ENCODE data around the gene STON1. TPM values are rescaled to one million over a fixed set of nuclear protein-coding genes. Genes with fewer than 3 reads are reported as not detected.
"Not testable (repeated sequence)": the region's sequence is repeated elsewhere in the genome, so short reads cannot be mapped to it uniquely, and the experiment has no call there.

Gene STON1
- total RNA-seq, 1 donor from 2014 or later = 33.4 TPM

- Histone ChIP-seq H3K36me3 (peaks cover 10% of the 10 kb centered on the region), H3K4me1 (no peaks in the 10 kb centered on the region), H3K27ac (no peak overlapping the region), H3K27me3 (ENCODE audit: low read depth) (no peaks in the 10 kb centered on the region), H3K9me3 (no peaks in the 10 kb centered on the region), H3K4me3 (no peak overlapping the region)
- intact Hi-C loops (cut with DNase I) = no loop called here
- no peak for ATAC-seq
- TF ChIP-seq, protein P1, sequence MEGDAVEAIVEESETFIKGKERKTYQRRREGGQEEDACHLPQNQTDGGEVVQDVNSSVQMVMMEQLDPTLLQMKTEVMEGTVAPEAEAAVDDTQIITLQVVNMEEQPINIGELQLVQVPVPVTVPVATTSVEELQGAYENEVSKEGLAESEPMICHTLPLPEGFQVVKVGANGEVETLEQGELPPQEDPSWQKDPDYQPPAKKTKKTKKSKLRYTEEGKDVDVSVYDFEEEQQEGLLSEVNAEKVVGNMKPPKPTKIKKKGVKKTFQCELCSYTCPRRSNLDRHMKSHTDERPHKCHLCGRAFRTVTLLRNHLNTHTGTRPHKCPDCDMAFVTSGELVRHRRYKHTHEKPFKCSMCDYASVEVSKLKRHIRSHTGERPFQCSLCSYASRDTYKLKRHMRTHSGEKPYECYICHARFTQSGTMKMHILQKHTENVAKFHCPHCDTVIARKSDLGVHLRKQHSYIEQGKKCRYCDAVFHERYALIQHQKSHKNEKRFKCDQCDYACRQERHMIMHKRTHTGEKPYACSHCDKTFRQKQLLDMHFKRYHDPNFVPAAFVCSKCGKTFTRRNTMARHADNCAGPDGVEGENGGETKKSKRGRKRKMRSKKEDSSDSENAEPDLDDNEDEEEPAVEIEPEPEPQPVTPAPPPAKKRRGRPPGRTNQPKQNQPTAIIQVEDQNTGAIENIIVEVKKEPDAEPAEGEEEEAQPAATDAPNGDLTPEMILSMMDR (IDR thresholded peaks at IDR 0.05) = no peak
- DNase-seq = no peak
Observed at GRCh38 chr2:48600917-48601316, 71.0 kb downstream of the STON1 start.

DNA sequence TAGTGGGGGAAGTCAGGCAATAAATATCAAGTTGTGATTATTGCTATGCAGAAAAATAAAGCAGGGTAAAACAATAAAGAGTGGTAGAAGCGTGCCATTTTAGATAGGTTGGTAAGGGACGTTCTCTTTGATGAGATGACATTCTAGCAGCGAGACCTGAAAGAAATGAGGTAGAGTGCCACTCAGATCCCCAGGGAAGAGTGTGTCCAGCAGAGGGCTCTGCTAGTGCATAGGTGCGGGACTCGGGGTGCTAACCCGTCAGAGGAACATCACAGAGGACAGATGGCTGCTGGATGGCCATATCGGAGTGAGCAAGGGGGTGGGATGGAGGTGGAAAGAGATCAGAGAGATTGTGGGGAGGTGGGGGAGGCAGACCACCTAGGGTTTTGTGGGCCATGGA lies 71.4 kb downstream of the STON1 start:
- H3K9me3 ChIP-seq = no peaks in the 10 kb centered on the region
- DNase-seq (no peak), ATAC-seq (peak; percentile 74 to 85)
- H3K4me1 ChIP-seq = no peaks in the 10 kb centered on the region
- H3K27ac ChIP-seq = no peak overlapping the region
- H3K4me3 ChIP-seq = no peak overlapping the region
- TF ChIP-seq, protein P1 (IDR thresholded peaks at IDR 0.05) = peak; percentile 31
- H3K27me3 ChIP-seq (ENCODE audit: low read depth) = no peaks in the 10 kb centered on the region
- peaks cover 10% of the 10 kb centered on the region for H3K36me3 ChIP-seq
- intact Hi-C loops (cut with DNase I) = no loop called here

GRCh38 chr2:48605482-48606175 lies 75.7 kb downstream of the STON1 start:
- H3K4me3 ChIP-seq = no peak overlapping the region
- TF ChIP-seq, protein P1 (IDR thresholded peaks at IDR 0.05) = no peak
- no peaks in the 10 kb centered on the region for H3K4me1 ChIP-seq
- ATAC-seq (no peak), DNase-seq (no peak)
- no peaks in the 10 kb centered on the region for H3K9me3 ChIP-seq
- no peaks in the 10 kb centered on the region for H3K36me3 ChIP-seq
- no peaks in the 10 kb centered on the region for H3K27me3 ChIP-seq (ENCODE audit: low read depth)
- H3K27ac ChIP-seq = no peak overlapping the region
- intact Hi-C loops (cut with DNase I) = no loop called here

- Histone ChIP-seq H3K4me1 (no peaks in the 10 kb centered on the region), H3K27me3 (ENCODE audit: low read depth) (no peaks in the 10 kb centered on the region), H3K27ac (no peak overlapping the region), H3K9me3 (no peaks in the 10 kb centered on the region), H3K36me3 (no peaks in the 10 kb centered on the region), H3K4me3 (no peak overlapping the region)
- intact Hi-C loops (cut with DNase I) = no loop called here
- ATAC-seq (no peak), DNase-seq (no peak)
- TF ChIP-seq, protein P1 (IDR thresholded peaks at IDR 0.05) = no peak
Observed at GRCh38 chr2:48607307-48608014, 77.5 kb downstream of the STON1 start.

- Histone ChIP-seq H3K9me3 (no peaks in the 10 kb centered on the region), H3K27me3 (ENCODE audit: low read depth) (peaks cover 5% of the 10 kb centered on the region), H3K27ac (no peak overlapping the region), H3K36me3 (no peaks in the 10 kb centered on the region), H3K4me3 (no peak overlapping the region), H3K4me1 (no peaks in the 10 kb centered on the region)
- ATAC-seq = no peak
- TF ChIP-seq, protein P1 (IDR thresholded peaks at IDR 0.05) = no peak
- intact Hi-C loops (cut with DNase I) = no loop called here
- DNase-seq = no peak
Observed at GRCh38 chr2:48613211-48613610, 83.3 kb downstream of the STON1 start.

- DNase-seq; H3K36me3 ChIP-seq; ATAC-seq; H3K4me3 ChIP-seq; intact Hi-C loops (cut with DNase I); H3K9me3 ChIP-seq; H3K4me1 ChIP-seq; H3K27ac ChIP-seq; H3K27me3 ChIP-seq (ENCODE audit: low read depth): not testable (repeated sequence)
Observed at GRCh38 chr2:48614581-48614980, 84.6 kb downstream of the STON1 start.

Measured in lower lobe of right lung (tissue), 2 donors.